ENCODE measurements around the gene HEYL. TPM values are rescaled to one million over a fixed set of nuclear protein-coding genes. Genes with fewer than 3 reads are reported as not detected.

HEYL gene
- total and polyA plus RNA-seq, 2 experiments from 2014 or later, result not detected

DNA sequence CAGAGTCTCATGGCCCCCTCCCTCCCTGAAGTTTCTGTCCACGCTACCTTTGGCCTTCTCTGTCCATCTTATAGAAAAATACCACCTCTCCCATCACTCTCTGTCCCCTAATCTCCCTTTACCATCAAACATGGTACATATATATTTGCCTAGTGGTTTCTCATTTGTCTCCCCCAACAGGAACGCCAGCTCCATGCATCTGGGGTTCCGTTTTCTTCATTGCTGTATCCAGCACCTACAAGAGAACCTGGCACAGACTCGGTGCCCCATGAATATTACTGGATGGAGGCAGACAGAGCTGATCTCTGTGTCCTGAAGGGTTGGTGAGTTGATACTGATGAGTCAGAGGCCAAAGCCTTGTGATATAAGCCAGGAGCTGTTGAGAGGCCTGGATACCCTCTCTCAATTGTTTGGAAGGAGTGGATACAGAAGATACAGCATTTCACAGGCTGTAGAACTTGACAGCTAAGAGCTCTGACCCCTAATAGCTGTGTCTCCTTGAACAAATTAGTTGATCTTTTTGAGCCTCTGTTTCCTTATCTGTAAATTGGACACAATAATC is 21.9 kb downstream of the HEYL start:
- Histone ChIP-seq H3F3A (ENCODE audit: insufficient read depth) (no peaks in the 10 kb centered on the region), H3K36me3 (ENCODE audit: low read depth) (no peaks in the 10 kb centered on the region), H3K9ac (no peak overlapping the region), H2AFZ (no peak overlapping the region), H3K27ac (no peak overlapping the region), H3K4me2 (ENCODE audit: unreplicated experiment) (no peak overlapping the region), H3K9me3 (ENCODE audit: low read depth) (no peaks in the 10 kb centered on the region), H4K20me1 (ENCODE audit: insufficient read depth) (no peaks in the 10 kb centered on the region), H3K79me2 (ENCODE audit: insufficient read depth) (no peaks in the 10 kb centered on the region), H3K27me3 (replicated peaks; ENCODE audit: insufficient read depth) (no peaks in the 10 kb centered on the region; the same call in 1 of the 2 replicates), H3K4me1 (ENCODE audit: insufficient read depth) (no peaks in the 10 kb centered on the region), H3K9me2 (ENCODE audit: insufficient read depth) (no peaks in the 10 kb centered on the region), H3K4me3 (no peak overlapping the region)
- no peak for TF ChIP-seq EZH2phosphoT487 (IDR thresholded peaks at IDR 0.05; ENCODE audit: insufficient read depth, low read depth)
- no peak for TF ChIP-seq EZH2 (IDR thresholded peaks at IDR 0.05; ENCODE audit: insufficient read depth, poor library complexity, severe bottlenecking)
- no peak for DNase-seq
- WGBS, 2 experiments (ENCODE audit: low coverage in 1 of 2, low lambda C conversion rate in 2 of 2, missing lambda C conversion rate in 2 of 2), result 68 to 75% methylated on average over 4 of the region's 4 CpGs
- in situ Hi-C loops (cut with MboI), result loop anchor here (5.0 kb wide), 1 partner anchor 35 kb away; no protein-coding TSS in a partner anchor

DNA sequence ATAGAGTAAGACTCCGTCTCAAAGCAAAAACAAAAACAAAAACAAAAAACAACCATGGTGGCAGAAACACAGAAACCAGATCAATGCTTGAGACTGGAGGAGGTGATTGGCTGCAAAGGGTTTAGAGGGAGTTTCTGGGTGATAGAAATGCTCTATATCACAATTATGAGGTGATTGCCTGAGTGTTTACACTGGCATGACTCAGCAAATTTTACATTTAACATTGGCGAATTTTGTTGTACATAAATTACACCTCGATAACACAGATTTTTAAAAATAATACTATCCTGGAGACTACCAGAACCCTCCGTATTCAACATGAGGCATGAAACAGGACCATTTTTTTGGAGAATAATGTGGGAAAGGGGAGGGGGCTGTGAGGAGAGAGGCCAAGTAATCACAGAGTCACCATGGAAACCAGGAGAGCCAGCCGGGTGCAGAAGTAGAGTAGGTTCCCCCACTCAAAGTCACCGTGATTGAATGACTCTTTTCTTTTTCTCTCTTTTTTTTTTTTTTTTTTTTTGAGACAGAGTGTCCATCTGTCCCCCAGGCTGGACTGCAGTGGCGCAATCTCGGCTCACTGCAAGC is 24.3 kb downstream of the HEYL start:
- Histone ChIP-seq H3K27ac (no peak overlapping the region), H3K36me3 (ENCODE audit: low read depth) (no peaks in the 10 kb centered on the region), H3K4me3 (no peak overlapping the region), H2AFZ (no peak overlapping the region), H3K4me2 (ENCODE audit: unreplicated experiment) (no peak overlapping the region), H3K4me1 (ENCODE audit: insufficient read depth) (no peaks in the 10 kb centered on the region), H3K9ac (no peak overlapping the region), H3K9me2 (ENCODE audit: insufficient read depth) (no peaks in the 10 kb centered on the region), H4K20me1 (ENCODE audit: insufficient read depth) (no peaks in the 10 kb centered on the region), H3K79me2 (ENCODE audit: insufficient read depth) (no peaks in the 10 kb centered on the region), H3K27me3 (replicated peaks; ENCODE audit: insufficient read depth) (no peaks in the 10 kb centered on the region; the same call in 1 of the 2 replicates), H3F3A (ENCODE audit: insufficient read depth) (no peaks in the 10 kb centered on the region), H3K9me3 (ENCODE audit: low read depth) (no peaks in the 10 kb centered on the region)
- 65 to 67% methylated on average over 8 of the region's 8 CpGs for WGBS, 2 experiments (ENCODE audit: low coverage in 1 of 2, low lambda C conversion rate in 2 of 2, missing lambda C conversion rate in 2 of 2)
- TF ChIP-seq EZH2 (IDR thresholded peaks at IDR 0.05; ENCODE audit: insufficient read depth, poor library complexity, severe bottlenecking), result no peak
- TF ChIP-seq EZH2phosphoT487 (IDR thresholded peaks at IDR 0.05; ENCODE audit: insufficient read depth, low read depth), result no peak
- in situ Hi-C loops (cut with MboI), result loop anchor here (5.0 kb wide), 1 partner anchor 37 kb away; no protein-coding TSS in a partner anchor
- DNase-seq, result no peak

DNA sequence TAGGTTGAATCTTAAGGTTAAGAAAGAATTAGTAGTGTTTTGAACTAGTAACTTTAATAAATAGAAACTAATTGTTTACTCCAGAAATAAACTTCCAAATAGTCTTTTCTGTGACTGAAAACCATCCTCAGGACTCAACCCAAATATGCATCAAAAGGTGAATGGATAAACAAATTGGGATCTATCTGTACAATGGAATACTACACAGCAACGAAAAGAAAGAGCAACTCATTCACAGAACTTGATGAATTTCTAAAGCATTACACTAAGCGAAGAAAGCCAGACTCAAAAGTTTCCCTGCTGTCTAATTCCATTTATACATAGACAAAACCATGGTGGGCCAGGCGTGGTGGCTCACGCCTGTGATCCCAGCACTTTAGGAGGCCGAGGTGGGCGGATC is 25.0 kb downstream of the HEYL start:
- no peaks in the 10 kb centered on the region for H3K9me3 ChIP-seq (ENCODE audit: low read depth)
- no peak overlapping the region for H2AFZ ChIP-seq
- H3K4me1 ChIP-seq (ENCODE audit: insufficient read depth), result no peaks in the 10 kb centered on the region
- no peak overlapping the region for H3K9ac ChIP-seq
- 68 to 80% methylated on average over 6 of the region's 6 CpGs for WGBS, 2 experiments (ENCODE audit: low coverage in 1 of 2, low lambda C conversion rate in 2 of 2, missing lambda C conversion rate in 2 of 2)
- no peaks in the 10 kb centered on the region for H3K36me3 ChIP-seq (ENCODE audit: low read depth)
- DNase-seq, result no peak
- no peak overlapping the region for H3K27ac ChIP-seq
- no peaks in the 10 kb centered on the region; the same call in 1 of the 2 replicates for H3K27me3 ChIP-seq (replicated peaks; ENCODE audit: insufficient read depth)
- H3F3A ChIP-seq (ENCODE audit: insufficient read depth), result no peaks in the 10 kb centered on the region
- no peaks in the 10 kb centered on the region for H4K20me1 ChIP-seq (ENCODE audit: insufficient read depth)
- no peaks in the 10 kb centered on the region for H3K79me2 ChIP-seq (ENCODE audit: insufficient read depth)
- no peak for TF ChIP-seq EZH2 (IDR thresholded peaks at IDR 0.05; ENCODE audit: insufficient read depth, poor library complexity, severe bottlenecking)
- TF ChIP-seq EZH2phosphoT487 (IDR thresholded peaks at IDR 0.05; ENCODE audit: insufficient read depth, low read depth), result no peak
- H3K4me3 ChIP-seq, result no peak overlapping the region
- in situ Hi-C loops (cut with MboI), result no loop called here
- no peak overlapping the region for H3K4me2 ChIP-seq (ENCODE audit: unreplicated experiment)
- H3K9me2 ChIP-seq (ENCODE audit: insufficient read depth), result no peaks in the 10 kb centered on the region

DNA sequence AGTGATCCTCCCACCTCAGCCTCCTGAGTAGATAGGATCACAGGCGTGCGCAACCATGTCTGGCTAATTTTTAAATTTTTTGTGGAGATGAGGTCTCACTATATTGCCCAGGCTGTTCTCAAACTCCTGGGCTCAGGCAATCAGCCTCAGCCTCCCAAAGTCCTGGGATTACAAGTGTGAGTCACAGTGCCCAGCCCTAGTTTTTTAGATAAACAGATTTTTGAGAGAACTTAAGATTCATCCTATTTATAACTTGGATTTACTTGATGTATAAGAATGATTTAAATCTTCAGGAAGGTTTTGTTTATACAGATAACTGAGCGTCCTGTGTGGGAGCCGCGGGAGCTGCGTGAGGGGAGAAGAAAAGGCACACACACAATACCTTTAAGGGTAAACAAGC is 26.2 kb downstream of the HEYL start:
- Histone ChIP-seq H3K4me1 (ENCODE audit: insufficient read depth) (no peaks in the 10 kb centered on the region), H3K4me3 (no peak overlapping the region), H3F3A (ENCODE audit: insufficient read depth) (no peaks in the 10 kb centered on the region), H3K4me2 (ENCODE audit: unreplicated experiment) (no peak overlapping the region), H3K9me2 (ENCODE audit: insufficient read depth) (no peaks in the 10 kb centered on the region), H4K20me1 (ENCODE audit: insufficient read depth) (no peaks in the 10 kb centered on the region), H3K27me3 (replicated peaks; ENCODE audit: insufficient read depth) (no peaks in the 10 kb centered on the region), H3K9ac (no peak overlapping the region), H3K9me3 (ENCODE audit: low read depth) (no peaks in the 10 kb centered on the region), H2AFZ (no peak overlapping the region), H3K36me3 (ENCODE audit: low read depth) (no peaks in the 10 kb centered on the region), H3K79me2 (ENCODE audit: insufficient read depth) (no peaks in the 10 kb centered on the region), H3K27ac (no peak overlapping the region)
- 95 to 96% methylated on average over 6 of the region's 6 CpGs for WGBS, 2 experiments (ENCODE audit: low coverage in 1 of 2, low lambda C conversion rate in 2 of 2, missing lambda C conversion rate in 2 of 2)
- in situ Hi-C loops (cut with MboI), result no loop called here
- peak; percentile 15 for DNase-seq
- no peak for TF ChIP-seq EZH2phosphoT487 (IDR thresholded peaks at IDR 0.05; ENCODE audit: insufficient read depth, low read depth)
- TF ChIP-seq EZH2 (IDR thresholded peaks at IDR 0.05; ENCODE audit: insufficient read depth, poor library complexity, severe bottlenecking), result no peak
